GM12872 (cell line): ENCODE measurements around the gene EMC7.

ENCODE experiments used
- CTCF ChIP-seq: IDR thresholded peaks from 3 replicates; pipeline ENCODE4 v1.5.1; 2011; ENCODE audit warnings: low read depth, mild to moderate bottlenecking, low read length, moderate library complexity; ENCODE audit not compliant: insufficient read depth

The EMC7 gene

GRCh38 chr15:34109797-34110663, 8.4 kb upstream of the EMC7 start:
- TF ChIP-seq CTCF = peak; percentile 62

DNA sequence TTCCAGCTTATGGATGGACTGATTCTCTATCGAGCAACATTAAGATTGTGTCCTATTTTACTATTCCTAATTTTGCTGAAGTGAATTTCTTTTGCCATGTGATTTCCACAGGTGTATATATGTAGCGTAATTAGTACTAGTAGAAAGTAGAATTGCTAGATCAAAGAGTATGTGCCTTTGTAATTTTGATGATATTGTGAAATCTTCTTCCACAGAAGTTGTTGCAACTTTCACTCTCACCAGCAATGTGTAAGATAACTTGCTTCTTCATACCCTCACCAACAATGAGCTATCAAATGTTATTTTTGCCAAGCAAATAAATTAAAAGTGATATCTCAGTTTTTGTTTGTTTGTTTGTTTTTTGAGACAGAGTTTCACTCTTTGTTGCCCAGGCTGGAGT, 5.7 kb upstream of the EMC7 start:
- no peak for TF ChIP-seq CTCF

DNA sequence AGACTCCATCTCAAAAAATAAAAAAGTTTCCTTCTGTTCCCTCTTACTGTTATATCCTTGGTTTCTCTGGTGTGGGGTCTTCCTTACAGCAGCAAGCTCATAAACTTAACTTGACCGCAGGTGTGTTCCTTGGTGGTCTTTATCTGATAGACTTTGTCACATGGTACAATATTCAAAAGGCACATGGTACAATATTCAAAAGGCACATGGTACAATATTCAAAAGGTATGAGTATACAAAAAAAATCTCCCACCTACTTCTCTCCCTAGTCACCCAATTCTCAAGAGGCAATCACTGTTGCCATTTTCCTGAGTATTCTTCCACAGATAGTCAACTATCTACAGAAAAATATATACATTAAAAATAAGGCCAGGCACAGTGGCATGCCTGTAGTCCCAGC, 4.8 kb upstream of the EMC7 start:
- no peak for TF ChIP-seq CTCF

- no peak for TF ChIP-seq CTCF
Measured at GRCh38 chr15:34102175-34102925, 688 bp upstream of the EMC7 start.

DNA sequence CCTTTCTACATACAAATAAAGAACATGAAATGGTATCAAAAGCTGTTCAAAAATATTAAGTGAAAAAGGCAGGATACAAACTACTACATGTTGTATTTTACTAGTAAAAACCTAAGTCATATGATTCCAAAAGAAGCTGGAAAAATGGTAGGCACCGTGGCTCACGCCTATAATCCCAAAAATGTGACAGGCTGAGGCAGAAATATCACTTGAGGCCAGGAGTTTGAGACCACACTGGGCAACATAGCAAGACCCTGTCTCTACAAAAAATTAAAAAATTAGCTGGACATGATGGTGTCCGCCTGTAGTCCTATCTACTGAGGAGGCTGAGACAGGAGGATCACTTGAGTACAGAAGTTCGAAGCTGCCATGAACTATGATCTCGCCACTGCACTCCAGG, 1.7 kb downstream of the EMC7 start:
- no peak for TF ChIP-seq CTCF

DNA sequence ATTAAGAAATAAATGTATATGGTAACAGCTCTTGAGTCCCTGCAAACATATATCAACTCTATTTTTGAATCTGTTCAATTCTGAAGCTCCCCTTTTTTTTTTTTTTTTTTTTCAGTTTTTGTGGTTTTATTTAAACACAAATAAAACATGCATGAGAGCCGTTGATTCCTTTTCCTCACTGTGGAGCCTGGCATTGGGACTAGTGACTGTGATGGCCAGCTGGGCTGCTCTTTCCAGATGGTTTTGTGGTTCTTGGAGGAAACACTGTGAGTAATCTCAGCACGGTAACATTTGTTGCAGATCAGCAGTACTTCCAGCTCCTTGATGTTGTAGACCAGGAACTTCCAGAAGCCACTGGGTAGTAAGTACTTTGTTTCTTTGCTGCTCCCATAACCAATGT, 15.9 kb downstream of the EMC7 start:
- no peak for TF ChIP-seq CTCF

- no peak for TF ChIP-seq CTCF
Measured at GRCh38 chr15:34084086-34084485, 17.6 kb downstream of the EMC7 start.
